Muscle layer of duodenum (tissue), 2 donors: Measurements from ENCODE around the gene MXRA5.
"Not testable (repeated sequence)": the region's sequence is repeated elsewhere in the genome, so short reads cannot be mapped to it uniquely, and the experiment has no call there.

Experiments used
- H3K27ac ChIP-seq: one replicate; pipeline ENCODE4 v1.7.0; 2013; ENCODE audit warnings: mild to moderate bottlenecking, low read length
- H3K27me3 ChIP-seq: one replicate; pipeline ENCODE4 v1.7.0; 2013; ENCODE audit warnings: low read depth, mild to moderate bottlenecking, control low read depth, low read length
- H3K36me3 ChIP-seq, 2 donors: one replicate each; pipeline ENCODE4 v1.7.0; 2013; ENCODE audit warnings: low read length in 2 of 2, control low read depth in 1 of 2, mild to moderate bottlenecking in 1 of 2; ENCODE audit not compliant: insufficient read depth in 2 of 2, control insufficient read depth in 1 of 2
- H3K4me1 ChIP-seq, 2 donors: one replicate each; pipeline ENCODE4 v1.7.0; 2013; ENCODE audit warnings: low read length in 2 of 2, mild to moderate bottlenecking in 2 of 2, control low read depth in 1 of 2, moderate library complexity in 1 of 2; ENCODE audit not compliant: insufficient read depth in 2 of 2, control insufficient read depth in 1 of 2
- H3K4me3 ChIP-seq, 2 donors: one replicate each; pipeline ENCODE4 v1.7.0; 2013; ENCODE audit warnings: low read length in 2 of 2, low read depth in 1 of 2, mild to moderate bottlenecking in 1 of 2
- H3K9me3 ChIP-seq, 2 donors: one replicate each; pipeline ENCODE4 v1.7.0; 2013; ENCODE audit warnings: low read length in 2 of 2, control low read depth in 1 of 2, mild to moderate bottlenecking in 1 of 2; ENCODE audit not compliant: control insufficient read depth in 1 of 2
- donor health status: healthy.

The MXRA5 gene

DNA sequence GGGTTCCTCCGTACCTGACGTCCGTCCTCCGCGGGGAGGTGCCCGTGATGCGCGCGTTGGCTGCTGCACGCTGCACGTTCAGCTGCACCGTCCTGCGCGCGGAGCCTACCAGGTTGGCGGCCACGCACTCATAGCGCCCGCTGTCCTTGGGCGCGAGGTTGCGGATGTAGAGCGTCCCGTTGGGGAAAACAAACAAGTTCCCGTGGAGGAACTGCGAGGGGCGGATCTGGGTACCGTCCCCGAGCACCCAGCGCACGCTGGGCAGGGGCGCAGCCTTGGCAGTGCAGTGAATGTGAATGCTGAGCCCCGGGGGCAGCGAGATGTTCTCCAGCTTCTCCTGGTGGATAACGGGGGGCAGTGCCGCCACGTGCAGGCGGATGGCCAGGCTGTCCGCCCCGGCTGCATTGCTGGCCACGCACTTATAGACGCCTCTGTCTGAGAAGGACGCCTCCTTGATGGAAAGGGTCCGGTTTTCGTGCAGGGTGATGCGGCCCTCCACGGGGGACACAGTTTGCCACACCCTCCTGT lies 29.2 kb downstream of the MXRA5 start:
- Histone ChIP-seq H3K27me3 (no peaks in the 10 kb centered on the region), H3K36me3 (no peaks in the 10 kb centered on the region), H3K4me3 (no peak overlapping the region), H3K9me3 (no peaks in the 10 kb centered on the region), H3K4me1 (no peaks in the 10 kb centered on the region), H3K27ac (no peak overlapping the region)

DNA sequence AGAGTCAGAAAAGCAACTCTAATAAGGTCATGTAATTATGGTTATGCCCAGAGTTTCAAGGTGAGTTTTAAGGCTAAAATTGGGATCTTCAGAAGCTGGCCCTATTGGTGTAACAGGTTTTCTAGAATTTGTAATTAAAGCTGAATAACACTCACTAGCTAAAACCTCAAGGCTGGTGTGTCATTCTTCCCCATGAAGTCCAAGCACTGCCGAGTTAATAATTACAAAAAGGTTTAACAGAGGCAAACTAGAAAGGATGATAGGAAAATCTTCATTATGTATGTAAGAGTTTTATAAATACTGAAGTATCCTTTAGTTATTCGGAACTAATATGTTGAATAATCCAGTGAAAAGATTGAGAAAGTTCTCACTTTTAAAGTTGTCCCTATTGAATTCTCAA lies 34.3 kb downstream of the MXRA5 start:
- no peaks in the 10 kb centered on the region for H3K27me3 ChIP-seq
- no peak overlapping the region for H3K4me3 ChIP-seq
- H3K4me1 ChIP-seq = no peaks in the 10 kb centered on the region
- no peak overlapping the region for H3K27ac ChIP-seq
- no peaks in the 10 kb centered on the region for H3K9me3 ChIP-seq
- no peaks in the 10 kb centered on the region for H3K36me3 ChIP-seq

DNA sequence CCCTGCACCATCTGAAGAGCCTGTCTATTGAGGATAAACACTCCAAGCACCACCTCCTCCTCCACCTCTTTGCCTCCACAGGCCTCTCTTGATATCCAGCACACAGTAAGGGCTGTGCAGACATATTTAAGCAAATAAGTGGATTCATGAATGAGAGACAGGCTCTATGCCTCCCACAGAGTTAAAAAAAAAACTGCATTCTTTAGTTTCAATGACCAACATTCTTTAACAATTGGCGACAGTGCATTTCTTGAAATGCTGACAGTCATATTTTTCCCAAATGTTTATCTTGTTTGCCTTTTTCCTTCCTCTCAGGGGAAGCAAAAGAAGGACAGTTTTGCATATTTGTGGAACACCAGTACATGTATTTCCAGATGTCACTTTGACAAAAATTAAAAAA lies 38.6 kb downstream of the MXRA5 start:
- H3K27ac ChIP-seq = no peak overlapping the region
- H3K27me3 ChIP-seq = no peaks in the 10 kb centered on the region
- no peaks in the 10 kb centered on the region for H3K4me1 ChIP-seq
- no peaks in the 10 kb centered on the region for H3K36me3 ChIP-seq
- no peak overlapping the region for H3K4me3 ChIP-seq
- no peaks in the 10 kb centered on the region for H3K9me3 ChIP-seq

DNA sequence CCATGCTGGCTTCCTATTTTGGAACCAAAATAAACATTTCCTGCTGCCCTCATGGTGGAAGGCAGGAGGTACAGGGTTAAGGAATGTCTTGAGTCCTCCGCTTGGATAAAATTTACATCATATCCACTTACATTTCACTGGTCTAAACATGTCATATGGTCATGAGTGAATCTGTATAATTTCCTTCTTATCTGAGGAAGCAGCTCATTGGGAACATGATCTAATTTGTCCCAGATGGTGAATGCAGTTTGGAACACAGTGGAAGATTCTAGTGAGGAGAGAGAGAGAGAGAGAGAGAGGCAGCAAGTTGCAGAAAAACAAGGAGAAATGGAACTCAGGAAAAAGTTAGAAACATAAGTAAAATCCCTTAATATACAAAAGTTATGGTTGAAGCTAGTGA lies 46.8 kb downstream of the MXRA5 start:
- H3K27ac ChIP-seq = no peak overlapping the region
- H3K36me3 ChIP-seq = no peaks in the 10 kb centered on the region
- H3K27me3 ChIP-seq = no peaks in the 10 kb centered on the region
- no peaks in the 10 kb centered on the region for H3K4me1 ChIP-seq
- H3K9me3 ChIP-seq = no peaks in the 10 kb centered on the region
- no peak overlapping the region for H3K4me3 ChIP-seq

DNA sequence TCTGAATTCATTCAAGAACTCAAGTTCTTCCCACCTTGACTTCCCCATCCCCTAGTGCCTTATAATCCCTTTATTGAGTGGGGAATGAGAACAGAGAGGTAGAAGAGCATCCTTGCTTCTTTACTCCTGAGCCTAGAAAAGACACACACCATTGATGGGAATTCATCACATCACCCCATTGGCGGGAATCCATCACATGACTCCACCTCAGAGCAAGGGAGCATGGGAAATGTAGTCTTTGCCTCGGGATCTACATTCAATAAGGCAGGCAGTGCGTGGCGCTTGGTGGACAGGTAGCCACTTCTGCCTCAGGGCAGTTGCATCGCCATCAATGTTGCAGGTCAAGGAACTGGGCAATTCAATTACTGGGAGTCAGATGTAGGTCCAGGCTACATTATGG lies 50.7 kb downstream of the MXRA5 start:
- Histone ChIP-seq H3K27me3 (no peaks in the 10 kb centered on the region), H3K4me1 (no peaks in the 10 kb centered on the region), H3K36me3 (no peaks in the 10 kb centered on the region), H3K9me3 (no peaks in the 10 kb centered on the region), H3K4me3 (no peak overlapping the region), H3K27ac (no peak overlapping the region)

DNA sequence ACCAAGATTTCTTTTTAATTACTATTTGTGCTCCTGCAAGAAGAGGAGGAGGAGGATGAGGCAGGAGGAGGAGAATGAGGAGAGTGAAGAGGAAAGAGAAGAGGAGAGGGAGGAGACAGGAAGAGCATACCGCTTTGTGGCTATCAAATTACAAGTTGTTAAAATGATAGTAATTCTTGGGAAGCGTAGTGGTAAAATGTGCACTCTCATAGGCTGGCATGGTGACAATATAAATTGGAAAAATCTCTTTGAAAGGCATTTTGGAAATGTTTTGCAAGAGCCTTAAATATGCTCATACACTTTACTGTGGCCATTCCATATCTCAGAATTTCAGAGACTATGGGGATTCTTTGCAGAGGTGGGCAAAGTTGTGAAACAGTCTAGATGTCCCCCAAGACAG lies 53.2 kb downstream of the MXRA5 start:
- Histone ChIP-seq H3K4me3 (no peak overlapping the region), H3K9me3 (no peaks in the 10 kb centered on the region), H3K27ac (no peak overlapping the region), H3K36me3 (no peaks in the 10 kb centered on the region), H3K4me1 (no peaks in the 10 kb centered on the region), H3K27me3 (no peaks in the 10 kb centered on the region)

DNA sequence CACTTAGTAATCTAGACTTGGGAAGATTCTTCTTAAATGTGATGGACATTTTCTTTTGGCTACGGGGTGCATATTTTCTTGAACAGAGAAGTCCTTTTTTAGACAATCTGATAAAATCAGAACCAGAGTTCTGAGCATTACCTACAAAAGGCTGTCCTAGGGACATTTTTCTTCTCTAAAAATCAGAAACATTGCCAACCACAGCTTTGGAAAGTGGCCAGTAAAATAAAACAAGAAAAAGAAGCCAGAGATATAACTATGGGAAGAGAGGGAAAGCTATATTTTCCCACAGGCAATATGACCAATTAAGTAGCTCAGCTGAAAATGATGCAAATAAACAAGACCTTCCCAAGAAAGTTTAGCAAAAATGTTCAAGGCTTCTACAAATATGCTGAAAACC lies 55.9 kb downstream of the MXRA5 start:
- Histone ChIP-seq H3K4me1 (no peaks in the 10 kb centered on the region), H3K27me3 (no peaks in the 10 kb centered on the region), H3K9me3 (no peaks in the 10 kb centered on the region), H3K36me3 (no peaks in the 10 kb centered on the region), H3K4me3 (no peak overlapping the region), H3K27ac (no peak overlapping the region)

DNA sequence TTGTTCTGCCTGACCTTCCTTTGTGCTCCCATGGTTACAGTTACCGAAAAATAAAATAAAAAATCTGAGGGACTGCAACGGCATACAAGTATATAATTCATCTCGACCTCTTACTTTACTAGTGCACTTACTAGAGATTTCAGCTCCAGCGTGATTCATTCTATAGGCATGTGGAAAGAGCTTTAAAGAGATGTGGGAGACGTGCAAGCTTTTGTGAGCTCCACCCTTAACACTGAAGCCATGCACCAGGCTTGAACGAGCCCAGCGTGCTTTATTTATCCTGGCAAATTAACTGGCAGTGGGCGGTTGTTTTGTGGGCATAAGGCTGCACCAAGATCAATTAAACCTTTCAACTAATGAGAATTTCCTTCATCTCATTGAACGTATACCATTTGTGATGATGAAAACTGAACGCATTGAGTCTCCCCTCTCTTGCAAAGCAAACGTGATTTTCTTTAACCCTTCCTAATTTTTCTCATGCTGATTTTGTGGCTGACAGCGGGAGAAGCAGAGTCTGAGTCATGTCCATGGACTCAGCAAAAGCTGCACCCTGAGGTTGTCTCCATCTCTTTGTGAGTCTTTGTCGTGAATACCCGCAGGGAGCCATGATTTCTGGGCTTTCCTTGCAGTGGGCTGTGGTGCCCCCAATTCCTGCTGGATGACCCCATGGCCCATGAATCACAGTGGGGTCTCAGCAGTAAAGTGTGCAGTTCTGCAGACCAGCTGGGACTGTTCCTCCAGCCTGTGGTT lies 60.1 kb downstream of the MXRA5 start:
- H3K27me3 ChIP-seq = no peaks in the 10 kb centered on the region
- no peak overlapping the region for H3K4me3 ChIP-seq
- H3K4me1 ChIP-seq = no peaks in the 10 kb centered on the region
- H3K27ac ChIP-seq = no peak overlapping the region
- H3K9me3 ChIP-seq = no peaks in the 10 kb centered on the region
- H3K36me3 ChIP-seq = no peaks in the 10 kb centered on the region

DNA sequence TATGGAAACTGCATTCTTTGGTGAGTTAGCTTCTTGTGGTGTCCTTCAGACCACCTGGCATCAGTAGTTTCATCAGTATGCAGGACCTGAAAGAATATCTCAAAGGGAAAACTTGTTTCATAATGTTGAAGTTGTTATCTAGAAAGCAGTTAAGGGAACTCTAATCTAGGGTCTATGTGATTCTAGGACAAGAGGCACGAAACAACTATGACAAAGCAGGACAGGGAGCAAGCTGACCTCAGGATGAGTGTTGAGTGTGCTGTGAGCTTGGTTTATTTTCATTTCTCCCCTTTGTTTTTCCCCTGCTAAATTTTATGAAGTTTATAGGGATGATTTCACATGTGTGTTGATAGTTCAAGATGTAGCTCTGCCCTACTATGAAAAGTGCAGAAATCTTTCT lies 65.7 kb downstream of the MXRA5 start:
- Histone ChIP-seq H3K36me3 (no peaks in the 10 kb centered on the region), H3K4me3 (no peak overlapping the region), H3K27ac (no peak overlapping the region), H3K27me3 (no peaks in the 10 kb centered on the region), H3K9me3 (peaks cover 0 to 6% of the 10 kb centered on the region in 2 donors), H3K4me1 (no peaks in the 10 kb centered on the region)

DNA sequence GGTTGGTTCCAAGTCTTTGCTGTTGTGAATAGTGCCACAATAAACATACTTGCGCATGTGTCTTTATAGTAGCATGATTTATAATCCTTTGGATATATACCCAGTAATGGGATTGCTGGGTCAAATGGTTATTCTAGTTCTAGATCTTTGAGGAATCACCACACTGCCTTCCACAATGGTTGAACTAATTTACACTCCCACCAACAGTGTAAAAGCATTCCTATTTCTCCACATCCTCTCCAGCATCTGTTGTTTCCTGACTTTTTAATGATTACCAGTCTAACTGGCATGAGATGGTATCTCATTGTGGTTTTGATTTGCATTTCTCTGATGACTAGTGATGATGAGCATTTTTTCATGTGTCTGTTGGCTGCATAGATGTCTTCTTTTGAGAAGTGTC lies 72.8 kb downstream of the MXRA5 start:
- H3K9me3 ChIP-seq, H3K36me3 ChIP-seq, H3K27me3 ChIP-seq, H3K4me3 ChIP-seq, H3K4me1 ChIP-seq, H3K27ac ChIP-seq: not testable (repeated sequence)

DNA sequence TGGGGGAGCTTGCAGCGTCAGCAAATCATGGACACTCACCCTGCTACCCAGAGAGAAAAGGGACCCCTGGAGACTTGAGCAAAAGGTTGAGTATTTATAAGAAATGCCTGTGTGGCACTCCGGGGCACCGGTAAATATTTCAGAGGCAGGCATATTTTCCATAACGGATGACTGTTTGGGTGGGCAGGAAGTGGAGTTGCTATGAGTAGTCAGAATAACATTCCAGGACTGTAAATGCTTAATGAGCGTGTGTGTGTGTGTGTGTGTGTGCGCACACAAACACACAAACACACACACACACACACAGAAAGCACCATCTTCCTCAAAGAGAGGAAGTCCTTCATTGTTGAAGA lies 74.6 kb downstream of the MXRA5 start:
- Histone ChIP-seq H3K4me1 (no peaks in the 10 kb centered on the region), H3K4me3 (no peak overlapping the region), H3K9me3 (no peaks in the 10 kb centered on the region), H3K27me3 (no peaks in the 10 kb centered on the region), H3K36me3 (no peaks in the 10 kb centered on the region), H3K27ac (no peak overlapping the region)

DNA sequence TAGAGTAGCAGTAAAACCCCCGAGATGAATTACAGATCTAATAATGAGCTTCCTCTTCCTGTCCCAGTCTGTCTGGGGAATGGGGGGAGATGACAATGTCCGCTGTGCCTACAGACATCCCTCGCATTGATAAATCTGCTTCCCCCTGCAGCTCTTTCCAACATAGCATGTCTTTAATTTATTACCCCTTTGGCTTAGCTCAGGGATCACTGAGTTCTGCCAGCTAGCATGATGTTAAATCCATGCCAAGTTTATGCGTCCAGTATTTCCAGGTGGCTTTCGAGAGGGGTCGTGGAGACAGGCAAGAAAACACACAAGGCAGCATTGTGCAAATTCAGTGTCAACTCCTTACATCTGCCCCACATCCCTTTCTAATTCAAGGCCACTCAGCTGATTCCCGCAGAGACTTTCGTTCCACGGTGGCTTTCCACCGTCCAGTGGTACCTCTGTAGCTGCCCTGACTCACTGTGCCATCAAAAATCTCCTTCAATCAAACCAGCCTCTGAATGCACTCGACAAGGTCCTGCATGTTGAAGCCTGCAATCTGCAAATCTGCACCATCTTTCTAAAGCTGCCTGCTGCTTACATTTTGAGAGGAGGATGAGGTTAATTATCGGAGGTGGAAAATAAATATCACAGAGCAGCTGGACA lies 75.1 kb downstream of the MXRA5 start:
- Histone ChIP-seq H3K27ac (no peak overlapping the region), H3K27me3 (no peaks in the 10 kb centered on the region), H3K4me3 (no peak overlapping the region), H3K4me1 (no peaks in the 10 kb centered on the region), H3K36me3 (no peaks in the 10 kb centered on the region), H3K9me3 (no peaks in the 10 kb centered on the region)
